Keratinocyte (primary cell): ENCODE measurements around the gene CHST15. TPM values are rescaled to one million over a fixed set of nuclear protein-coding genes. Genes with fewer than 3 reads are reported as not detected.

ENCODE experiments used
- DNase-seq: peaks from one replicate; pipeline ENCODE4 v3.0.0-alpha.2; 2011; ENCODE audit warnings: low read depth, missing footprints, low spot score
- FAIRE-seq: peaks from 2 replicates; lab custom pipeline; 2011; peaks lifted over from hg19 to GRCh38; lab: Jason Lieb, UNC
- H2AFZ ChIP-seq: 2 replicates; pipeline ENCODE4 v1.6.0; 2012; ENCODE audit warnings: low read length, control low read depth, inconsistent platforms; ENCODE audit not compliant: control insufficient read depth
- H3K27ac ChIP-seq: 2 replicates; pipeline ENCODE4 v1.5.1; 2011; ENCODE audit warnings: low read length; ENCODE audit not compliant: control insufficient read depth, insufficient read depth
- H3K27me3 ChIP-seq: 3 replicates; pipeline ENCODE4 v1.6.0; 2011; ENCODE audit warnings: low read length; ENCODE audit not compliant: control insufficient read depth, insufficient read depth; ENCODE audit errors: extremely low read depth
- H3K36me3 ChIP-seq, 2 experiments: 2 replicates in 1 of 2; 3 replicates in 1 of 2; pipeline ENCODE4 v1.5.1; 2011; ENCODE audit warnings: low read length in 2 of 2, mild to moderate bottlenecking in 1 of 2; ENCODE audit not compliant: control insufficient read depth in 2 of 2, insufficient read depth in 2 of 2; ENCODE audit errors: extremely low read depth in 1 of 2
- H3K4me1 ChIP-seq: 3 replicates; pipeline ENCODE4 v1.5.1; 2011; ENCODE audit warnings: low read length; ENCODE audit not compliant: control insufficient read depth, insufficient read depth; ENCODE audit errors: extremely low read depth
- H3K4me2 ChIP-seq: 3 replicates; pipeline ENCODE4 v1.6.0; 2011; ENCODE audit warnings: low read depth, low read length; ENCODE audit not compliant: control insufficient read depth, insufficient read depth; ENCODE audit errors: extremely low read depth
- H3K4me3 ChIP-seq, 3 experiments: fragments of 200-600 bp in 1 of 3; sonication (generic) in 1 of 3; 2 replicates in 2 of 3; 3 replicates in 1 of 3; pipeline ENCODE4 v1.5.1; 2011 to 2016; ENCODE audit warnings: low read length in 3 of 3, mild to moderate bottlenecking in 3 of 3, control low read depth in 2 of 3, inconsistent platforms in 1 of 3, low read depth in 1 of 3, mixed read lengths in 1 of 3, mixed run types in 1 of 3, moderate library complexity in 1 of 3; ENCODE audit not compliant: control insufficient read depth in 2 of 3, insufficient read depth in 2 of 3; ENCODE audit errors: extremely low read depth in 1 of 3
- H3K79me2 ChIP-seq: 2 replicates; pipeline ENCODE4 v1.6.0; 2012; ENCODE audit warnings: low read length; ENCODE audit not compliant: control insufficient read depth, insufficient read depth
- H3K9ac ChIP-seq: 3 replicates; pipeline ENCODE4 v1.6.0; 2011; ENCODE audit warnings: low read length; ENCODE audit not compliant: control insufficient read depth, insufficient read depth; ENCODE audit errors: extremely low read depth
- H3K9me1 ChIP-seq: 3 replicates; pipeline ENCODE4 v1.6.0; 2011; ENCODE audit warnings: low read length; ENCODE audit not compliant: control insufficient read depth, insufficient read depth; ENCODE audit errors: extremely low read depth
- H3K9me3 ChIP-seq: 2 replicates; pipeline ENCODE4 v1.5.1; 2012; ENCODE audit warnings: low read depth, low read length; ENCODE audit not compliant: control insufficient read depth
- H4K20me1 ChIP-seq: 3 replicates; pipeline ENCODE4 v1.6.0; 2011; ENCODE audit warnings: low read length; ENCODE audit not compliant: control insufficient read depth, insufficient read depth; ENCODE audit errors: extremely low read depth
- EZH2 ChIP-seq: IDR thresholded peaks from one replicate; pipeline ENCODE4 v1.6.1; 2012; ENCODE audit warnings: inconsistent platforms, mild to moderate bottlenecking, low read length, moderate library complexity
- dilution Hi-C: fragments of 300-500 bp; cut with MboI; formaldehyde crosslinking; loops from one replicate; pipeline ENCODE4 v1.7.0; 2020; ENCODE audit warnings: low sequenced_read_pairs; ENCODE audit not compliant: extremely low pct_ligation_motif_present
- polyA plus RNA-seq, 5 experiments: library from polyadenylated mRNA; depleted of rRNA in 3 of 5; stranded (reverse) in 3 of 5; stranded (forward) in 1 of 5; unstranded in 1 of 5; fragments of >200 nt; gene quantifications; 1 replicate in 1 of 5; 2 replicates in 3 of 5; 3 replicates in 1 of 5; pipeline versions ENCODE4 v1.2.1 to v1.2.3, GENCODE V29; 2011 to 2012; ENCODE audit warnings: missing spikeins in 2 of 5, low read depth in 1 of 5, low replicate concordance in 1 of 5
- TF ChIP-seq, protein P1 (sequence below), 3 experiments: IDR thresholded peaks in 1 of 3; conservative IDR thresholded peaks in 1 of 3; optimal IDR thresholded peaks in 1 of 3; 2 replicates in 2 of 3; 3 replicates in 1 of 3; pipeline versions ENCODE3 to v1.5.1; 2011; ENCODE audit warnings: low read length in 3 of 3, mild to moderate bottlenecking in 3 of 3, moderate library complexity in 2 of 3, control low read depth in 1 of 3, inconsistent platforms in 1 of 3; ENCODE audit not compliant: insufficient read depth in 2 of 3; ENCODE audit errors: extremely low read depth in 1 of 3

Gene CHST15
- polyA plus RNA-seq, 1 donor (not counting 4 experiments of a cell fraction or from before 2014, with no cell fraction given) = 24.5 TPM

DNA sequence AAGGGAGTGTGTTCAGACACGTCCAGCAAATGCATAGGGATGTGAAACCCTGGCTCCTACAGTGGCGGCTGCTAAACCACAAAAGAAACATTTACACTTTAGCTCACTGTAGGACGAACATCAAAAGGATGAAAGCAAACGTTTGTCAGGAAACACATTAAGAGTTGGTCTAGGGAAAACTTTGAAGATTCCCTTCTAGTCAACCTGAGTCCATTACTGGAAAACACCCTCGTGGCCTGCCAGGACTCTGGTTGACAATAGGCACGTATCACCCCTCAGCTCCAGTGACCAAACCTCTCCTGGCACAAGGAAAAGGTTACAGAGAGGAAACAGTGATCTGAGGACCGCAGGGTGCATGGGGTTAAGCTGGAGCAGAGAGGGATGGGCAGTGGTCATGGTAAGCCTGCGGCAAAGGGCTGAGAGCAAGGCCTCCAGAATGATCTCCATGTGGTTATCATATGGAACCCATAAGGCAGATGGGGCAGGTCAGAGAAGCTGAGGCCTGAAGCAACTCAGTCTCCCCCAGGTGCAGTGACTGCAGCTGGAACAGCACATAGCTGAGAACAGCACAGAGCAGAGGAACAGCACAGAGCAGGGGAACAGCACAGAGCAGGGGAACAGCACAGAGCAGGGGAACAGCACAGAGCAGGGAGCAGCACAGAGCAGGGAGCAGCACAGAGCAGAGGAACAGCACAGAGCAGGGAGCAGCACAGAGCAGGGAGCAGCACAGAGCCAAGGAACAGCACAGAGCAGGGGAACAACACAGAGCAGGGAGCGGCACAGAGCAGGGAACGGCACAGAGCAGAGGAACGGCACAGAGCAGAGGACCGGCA is 49.9 kb downstream of the CHST15 start:
- H3K4me1 ChIP-seq = peaks cover 14% of the 10 kb centered on the region
- H3K79me2 ChIP-seq = peaks cover 33% of the 10 kb centered on the region
- peaks cover 6% of the 10 kb centered on the region for H4K20me1 ChIP-seq
- no peak for DNase-seq
- no peak overlapping the region for H3K9ac ChIP-seq
- no peaks in the 10 kb centered on the region for H3K27me3 ChIP-seq
- no peak overlapping the region for H3K27ac ChIP-seq
- H3K9me3 ChIP-seq = no peaks in the 10 kb centered on the region
- no peak overlapping the region for H3K4me2 ChIP-seq
- no peak overlapping the region for H2AFZ ChIP-seq
- H3K9me1 ChIP-seq = no peaks in the 10 kb centered on the region
- no peak for FAIRE-seq
- TF ChIP-seq EZH2 = no peak
- TF ChIP-seq, protein P1, sequence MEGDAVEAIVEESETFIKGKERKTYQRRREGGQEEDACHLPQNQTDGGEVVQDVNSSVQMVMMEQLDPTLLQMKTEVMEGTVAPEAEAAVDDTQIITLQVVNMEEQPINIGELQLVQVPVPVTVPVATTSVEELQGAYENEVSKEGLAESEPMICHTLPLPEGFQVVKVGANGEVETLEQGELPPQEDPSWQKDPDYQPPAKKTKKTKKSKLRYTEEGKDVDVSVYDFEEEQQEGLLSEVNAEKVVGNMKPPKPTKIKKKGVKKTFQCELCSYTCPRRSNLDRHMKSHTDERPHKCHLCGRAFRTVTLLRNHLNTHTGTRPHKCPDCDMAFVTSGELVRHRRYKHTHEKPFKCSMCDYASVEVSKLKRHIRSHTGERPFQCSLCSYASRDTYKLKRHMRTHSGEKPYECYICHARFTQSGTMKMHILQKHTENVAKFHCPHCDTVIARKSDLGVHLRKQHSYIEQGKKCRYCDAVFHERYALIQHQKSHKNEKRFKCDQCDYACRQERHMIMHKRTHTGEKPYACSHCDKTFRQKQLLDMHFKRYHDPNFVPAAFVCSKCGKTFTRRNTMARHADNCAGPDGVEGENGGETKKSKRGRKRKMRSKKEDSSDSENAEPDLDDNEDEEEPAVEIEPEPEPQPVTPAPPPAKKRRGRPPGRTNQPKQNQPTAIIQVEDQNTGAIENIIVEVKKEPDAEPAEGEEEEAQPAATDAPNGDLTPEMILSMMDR (optimal IDR thresholded peaks at IDR 0.05 in 1 of 3, IDR thresholded peaks at IDR 0.05 in 1 of 3, conservative IDR thresholded peaks at IDR 0.05 in 1 of 3; ENCODE audit: extremely low read depth in 1 of 3, insufficient read depth in 2 of 3, low read length in 3 of 3) = no peak
- dilution Hi-C loops = no loop called here
- H3K4me3 ChIP-seq = no peak overlapping the region
- peaks cover 29 to 39% of the 10 kb centered on the region in 2 experiments for H3K36me3 ChIP-seq

DNA sequence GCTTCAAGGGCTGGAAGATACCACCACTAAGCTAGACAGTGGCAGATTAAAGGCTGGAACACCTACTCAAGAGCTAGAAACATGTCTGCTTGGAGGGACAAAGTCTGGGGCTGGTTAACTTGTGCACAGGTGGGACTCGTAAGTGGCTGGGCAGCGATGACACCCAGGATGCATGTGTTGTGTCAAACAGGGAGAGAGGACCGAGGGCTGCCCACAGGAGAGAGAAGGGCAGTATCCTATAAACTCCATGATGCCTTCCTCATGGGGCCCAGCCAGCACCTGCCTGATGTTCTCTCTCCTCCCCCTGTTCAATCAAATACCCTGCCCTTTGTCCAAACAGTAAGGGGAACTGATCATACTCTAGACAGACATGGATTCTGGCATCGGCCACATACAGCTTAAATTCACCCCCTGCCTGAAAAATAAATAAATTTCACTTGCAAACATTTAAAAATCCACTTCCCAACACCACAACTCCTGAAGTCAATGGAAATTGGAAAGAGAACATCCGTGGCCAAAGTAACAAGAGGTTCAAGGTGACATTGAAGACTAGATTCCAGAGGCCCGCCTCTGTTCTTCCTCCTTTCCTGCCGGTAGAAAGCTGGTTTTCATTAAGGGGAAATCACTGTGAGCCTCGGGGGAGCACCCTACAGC is 50.6 kb downstream of the CHST15 start:
- peaks cover 32 to 40% of the 10 kb centered on the region in 2 experiments for H3K36me3 ChIP-seq
- no peak overlapping the region for H3K4me2 ChIP-seq
- no peak overlapping the region for H2AFZ ChIP-seq
- dilution Hi-C loops = no loop called here
- FAIRE-seq (peak; percentile 41), DNase-seq (no peak)
- peaks cover 6% of the 10 kb centered on the region for H4K20me1 ChIP-seq
- H3K27ac ChIP-seq = no peak overlapping the region
- no peak overlapping the region for H3K9ac ChIP-seq
- no peak overlapping the region for H3K4me3 ChIP-seq
- no peak for TF ChIP-seq EZH2
- TF ChIP-seq, protein P1 (optimal IDR thresholded peaks at IDR 0.05 in 1 of 3, IDR thresholded peaks at IDR 0.05 in 1 of 3, conservative IDR thresholded peaks at IDR 0.05 in 1 of 3; ENCODE audit: extremely low read depth in 1 of 3, insufficient read depth in 2 of 3, low read length in 3 of 3) = no peak
- H3K9me1 ChIP-seq = no peaks in the 10 kb centered on the region
- no peaks in the 10 kb centered on the region for H3K9me3 ChIP-seq
- peaks cover 14% of the 10 kb centered on the region for H3K4me1 ChIP-seq
- H3K27me3 ChIP-seq = no peaks in the 10 kb centered on the region
- peaks cover 26% of the 10 kb centered on the region for H3K79me2 ChIP-seq
